Hypothalamus (tissue), 51 donors: ENCODE measurements around the gene FOXC2.

Experiments
- DNase-seq, 51 donors: peaks; one replicate each; lab custom pipeline; 2025; lab: John Stamatoyannopoulos, UW

The FOXC2 gene

GRCh38 chr16:86570558-86571529 is 4.2 kb downstream of the FOXC2 start:
- no peak for DNase-seq

GRCh38 chr16:86571530-86571915 is 4.9 kb downstream of the FOXC2 start:
- no peak for DNase-seq

DNA sequence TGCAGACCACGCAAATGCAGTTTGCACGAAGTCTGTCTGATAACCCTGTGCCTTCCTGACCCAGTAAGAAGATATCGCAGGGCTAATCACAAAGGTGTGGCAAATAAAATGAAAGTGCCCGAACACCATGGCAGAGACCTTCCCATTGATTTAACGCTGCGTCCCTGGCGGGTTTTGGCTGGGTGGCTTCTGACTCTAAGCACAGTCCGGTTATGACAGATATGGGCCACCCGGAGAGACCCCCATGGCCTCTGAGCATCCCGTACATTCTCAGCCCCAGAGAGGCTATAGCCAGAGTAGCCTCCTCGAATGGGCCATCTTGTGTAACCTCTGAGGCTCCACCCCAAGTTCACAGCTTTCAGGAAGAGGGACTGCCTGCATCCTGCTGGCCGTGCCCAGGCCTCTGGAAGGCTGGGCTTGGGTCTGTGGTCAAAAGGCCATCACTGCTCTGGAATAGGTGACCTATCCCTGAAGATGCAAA is 5.5 kb downstream of the FOXC2 start:
- no peak for DNase-seq

DNA sequence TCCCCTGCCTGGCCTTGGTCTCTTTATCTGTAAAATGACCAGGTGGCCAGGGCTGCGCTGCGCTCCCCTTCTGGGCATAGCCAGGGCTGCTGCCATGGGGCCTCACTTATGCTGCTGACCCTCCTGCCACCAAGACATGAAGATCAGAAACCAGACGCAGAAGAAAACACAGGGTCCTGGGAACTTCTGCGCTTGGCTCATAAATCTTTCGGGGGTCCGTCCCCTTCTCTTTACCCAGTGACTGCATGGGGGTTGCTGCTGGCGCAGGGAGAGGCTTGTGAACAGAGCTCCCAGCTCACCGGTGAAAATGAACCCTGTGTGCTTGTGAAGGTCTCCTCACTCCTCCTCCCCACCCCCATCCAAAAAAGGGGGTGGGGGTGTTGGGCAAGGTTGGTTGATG is 6.0 kb downstream of the FOXC2 start:
- DNase-seq = no peak

- DNase-seq = no peak
These were observed 6.6 kb downstream of the FOXC2 start for GRCh38 chr16:86573215-86573614.

GRCh38 chr16:86573646-86574508 is 7.2 kb downstream of the FOXC2 start:
- no peak for DNase-seq

DNA sequence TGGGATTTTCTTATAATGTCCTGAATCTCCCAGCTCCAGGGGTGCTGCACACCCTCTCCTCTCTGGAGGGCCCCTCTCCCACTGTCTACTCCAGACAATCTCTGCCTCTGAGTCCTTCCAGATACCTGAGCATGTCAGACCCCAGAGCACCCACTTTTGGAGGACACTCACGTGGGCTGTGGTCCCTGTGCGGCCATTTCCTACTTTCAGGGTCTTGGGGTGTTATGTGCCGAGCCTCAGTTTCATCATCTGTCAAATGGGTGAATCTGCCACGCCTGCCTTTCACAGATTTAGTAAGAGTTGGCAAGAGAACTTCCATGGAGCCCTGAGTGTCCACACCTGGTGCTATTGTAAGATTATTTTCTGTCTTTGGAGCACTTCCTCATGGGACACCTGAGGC is 8.0 kb downstream of the FOXC2 start:
- DNase-seq = no peak

- no peak for DNase-seq
These were observed 8.6 kb downstream of the FOXC2 start for GRCh38 chr16:86575095-86575685.

DNA sequence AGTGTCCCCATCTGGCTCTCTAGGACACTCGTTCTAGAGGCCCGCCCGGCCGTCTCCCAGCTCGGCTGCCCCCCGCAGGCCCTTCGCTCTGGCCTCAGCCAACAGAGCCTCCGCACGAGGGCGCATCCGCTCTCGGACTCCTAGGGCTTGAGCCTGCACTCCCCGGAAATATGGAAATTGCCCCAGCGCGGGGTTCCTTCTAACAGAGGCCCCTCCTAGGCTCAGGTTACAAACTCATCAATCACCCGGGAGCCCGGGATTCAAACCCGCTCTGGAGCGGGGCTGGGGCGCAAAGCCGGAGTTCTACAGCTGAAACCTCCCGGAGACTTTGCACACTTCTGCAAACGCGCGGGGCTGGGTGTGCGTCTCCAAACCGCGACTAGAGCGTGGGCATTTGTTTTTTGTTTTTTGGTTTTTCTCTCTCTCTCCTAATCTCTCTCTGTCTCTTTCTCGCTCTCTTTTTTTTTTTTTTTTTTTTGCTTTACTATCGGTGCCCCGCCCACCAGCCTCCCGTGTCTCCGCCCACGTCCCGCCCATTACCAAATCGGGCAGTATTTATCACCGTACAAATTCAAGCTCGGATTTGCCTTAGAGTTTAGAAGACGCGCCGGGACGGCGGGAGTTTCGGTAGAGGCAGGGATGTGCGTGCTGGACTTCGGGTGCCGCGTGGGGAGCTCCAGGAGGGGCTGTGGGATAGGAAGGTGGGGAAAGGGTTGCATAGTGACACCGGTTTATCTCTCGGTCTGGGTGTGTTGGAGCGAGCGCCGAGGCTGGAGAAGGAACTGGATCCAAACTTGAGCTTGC is 9.3 kb downstream of the FOXC2 start:
- DNase-seq = peak in 2 of 51 donors; percentile 3 to 15

DNA sequence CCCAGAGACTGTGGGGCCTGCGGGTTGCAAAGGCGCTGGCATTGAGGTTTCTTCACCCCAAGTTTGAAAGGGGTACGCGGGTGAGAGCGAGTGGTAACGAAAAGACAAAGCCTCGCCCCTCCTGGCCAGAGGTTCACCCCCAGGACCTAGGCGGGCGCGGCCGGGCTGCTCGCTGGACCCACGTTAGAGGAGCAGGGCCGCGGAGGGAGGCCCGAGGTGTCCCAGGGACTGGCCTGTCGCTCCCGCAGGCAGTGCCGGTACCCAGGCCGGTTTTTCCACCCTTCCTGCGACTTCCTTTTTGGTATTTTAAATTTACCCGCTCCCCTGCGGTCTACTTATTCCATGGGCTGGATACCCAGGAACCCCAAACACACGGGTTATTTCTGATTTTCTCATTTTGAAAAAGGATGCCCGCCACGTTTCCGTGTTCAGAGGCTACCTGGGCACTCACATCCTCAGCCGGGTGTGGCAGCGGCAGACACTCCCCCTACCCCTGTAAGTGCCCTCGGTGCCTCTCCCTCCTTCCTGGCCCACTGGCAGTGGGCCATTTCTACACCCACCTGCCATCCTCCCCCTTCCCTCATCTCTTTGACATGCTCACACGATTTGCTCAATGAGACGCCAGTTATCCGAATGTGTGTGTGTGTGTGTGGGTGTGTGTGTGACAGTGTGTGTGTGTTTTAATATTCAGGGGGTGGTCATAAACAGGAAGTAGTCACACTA is 10.1 kb downstream of the FOXC2 start:
- no peak for DNase-seq

- DNase-seq = no peak
These were observed 10.8 kb downstream of the FOXC2 start for GRCh38 chr16:86577314-86577971.

DNA sequence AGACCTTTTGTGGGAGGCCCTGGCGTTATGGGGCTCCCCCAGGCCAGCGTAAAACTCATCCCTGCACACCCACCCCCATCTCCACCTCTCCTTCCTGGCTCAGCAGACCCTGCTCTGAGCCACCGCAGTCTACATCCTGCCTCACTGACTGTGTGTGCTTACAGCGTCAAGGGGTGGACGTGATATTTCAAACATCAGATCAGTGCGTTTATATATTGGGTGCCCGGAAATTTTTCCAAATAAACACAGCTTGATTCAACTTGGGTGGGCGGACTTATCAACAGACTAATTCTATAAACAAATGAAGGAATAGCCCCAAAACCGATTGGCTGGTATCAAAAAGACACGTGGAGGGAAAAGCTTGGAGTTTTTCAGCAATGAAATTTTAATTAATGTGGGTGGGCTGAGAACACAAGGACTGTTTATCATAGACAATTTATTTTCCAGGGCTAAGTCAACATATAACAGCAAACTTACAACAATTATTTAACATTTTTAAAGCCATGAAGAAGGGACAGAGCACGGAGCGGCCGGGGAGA is 11.5 kb downstream of the FOXC2 start, which contains the start of gene FOXL1:
Gene FOXL1 (plus strand): TSS at position 489 of the 539 bp plus-strand sequence. CDS start 175 bp downstream, outside the sequence.
- DNase-seq = no peak

DNA sequence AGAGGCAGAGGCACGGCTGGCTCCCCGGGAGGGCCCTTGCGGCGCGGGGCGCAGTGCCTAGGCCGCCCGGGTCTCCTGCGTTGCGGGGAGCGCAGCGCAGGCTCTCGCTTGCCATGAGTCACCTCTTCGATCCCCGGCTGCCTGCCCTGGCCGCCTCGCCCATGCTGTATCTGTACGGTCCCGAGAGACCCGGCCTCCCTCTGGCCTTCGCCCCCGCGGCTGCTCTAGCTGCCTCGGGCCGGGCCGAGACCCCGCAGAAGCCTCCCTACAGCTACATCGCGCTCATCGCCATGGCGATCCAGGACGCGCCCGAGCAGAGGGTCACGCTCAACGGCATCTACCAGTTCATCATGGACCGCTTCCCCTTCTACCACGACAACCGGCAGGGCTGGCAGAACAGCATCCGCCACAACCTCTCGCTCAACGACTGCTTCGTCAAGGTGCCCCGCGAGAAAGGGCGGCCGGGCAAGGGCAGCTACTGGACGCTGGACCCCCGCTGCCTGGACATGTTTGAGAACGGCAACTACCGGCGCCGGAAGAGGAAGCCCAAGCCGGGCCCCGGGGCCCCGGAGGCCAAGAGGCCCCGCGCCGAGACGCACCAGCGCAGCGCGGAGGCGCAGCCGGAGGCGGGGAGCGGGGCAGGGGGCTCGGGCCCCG is 12.1 kb downstream of the FOXC2 start:
- DNase-seq = no peak

- DNase-seq = no peak
These were observed 12.8 kb downstream of the FOXC2 start for GRCh38 chr16:86579268-86580062.

- no peak for DNase-seq
These were observed 13.6 kb downstream of the FOXC2 start for GRCh38 chr16:86580063-86580790.

- no peak for DNase-seq
These were observed 14.2 kb downstream of the FOXC2 start for GRCh38 chr16:86580791-86581170.
